Neural progenitor cell (in vitro differentiated cells): Measurements from ENCODE around the gene CDA. TPM values are rescaled to one million over a fixed set of nuclear protein-coding genes. Genes with fewer than 3 reads are reported as not detected.

Source experiments
- DNase-seq: peaks from one replicate; pipeline ENCODE4 v3.0.0-alpha.2; 2016; ENCODE audit warnings: low spot score
- H2AFZ ChIP-seq: fragments of 200-600 bp; sonication (generic); replicated peaks from 2 replicates; pipeline ENCODE4 v1.6.1; 2016; ENCODE audit warnings: antibody characterized with exemption
- H3F3A ChIP-seq: fragments of 200-600 bp; sonication (generic); 2 replicates; pipeline ENCODE4 v1.6.1; 2016; ENCODE audit warnings: antibody characterized with exemption, low read depth
- H3K27ac ChIP-seq: fragments of 200-600 bp; sonication (generic); 2 replicates; pipeline ENCODE4 v1.5.1; 2016; ENCODE audit warnings: mild to moderate bottlenecking
- H3K27me3 ChIP-seq: fragments of 200-600 bp; sonication (generic); 2 replicates; pipeline ENCODE4 v1.6.1; 2016; ENCODE audit warnings: mild to moderate bottlenecking, moderate library complexity
- H3K36me3 ChIP-seq: fragments of 200-600 bp; sonication (generic); 2 replicates; pipeline ENCODE4 v1.5.1; 2016
- H3K4me1 ChIP-seq: fragments of 200-600 bp; sonication (generic); 2 replicates; pipeline ENCODE4 v1.6.1; 2016; ENCODE audit warnings: mixed run types
- H3K4me2 ChIP-seq: fragments of 200-600 bp; sonication (generic); 2 replicates; pipeline ENCODE4 v1.6.1; 2016
- H3K4me3 ChIP-seq: fragments of 200-600 bp; sonication (generic); 2 replicates; pipeline ENCODE4 v1.5.1; 2016
- H3K79me2 ChIP-seq: fragments of 200-600 bp; sonication (generic); 2 replicates; pipeline ENCODE4 v1.6.1; 2016; ENCODE audit warnings: low read depth
- H3K9ac ChIP-seq: fragments of 200-600 bp; sonication (generic); 2 replicates; pipeline ENCODE4 v1.6.1; 2016
- H3K9me3 ChIP-seq: fragments of 200-600 bp; sonication (generic); 2 replicates; pipeline ENCODE4 v1.5.1; 2016; ENCODE audit warnings: low read depth
- H4K20me1 ChIP-seq: fragments of 200-600 bp; sonication (generic); 2 replicates; pipeline ENCODE4 v1.6.1; 2016; ENCODE audit warnings: low read depth
- H3K27ac Mint-ChIP-seq: 3 replicates; pipeline ENCODE4 v1.8.0; 2021; ENCODE audit warnings: mixed read lengths
- H3K27me3 Mint-ChIP-seq: 2 replicates; pipeline ENCODE4 v1.8.0; 2022; ENCODE audit warnings: low read depth, mild to moderate bottlenecking, inconsistent platforms, moderate library complexity, mixed read lengths; ENCODE audit not compliant: insufficient read depth
- H3K36me3 Mint-ChIP-seq: 3 replicates; pipeline ENCODE4 v1.8.0; 2021; ENCODE audit warnings: mixed read lengths
- H3K4me1 Mint-ChIP-seq: 3 replicates; pipeline ENCODE4 v1.8.0; 2021; ENCODE audit warnings: mixed read lengths
- H3K4me3 Mint-ChIP-seq: 3 replicates; pipeline ENCODE4 v1.8.0; 2021; ENCODE audit warnings: mild to moderate bottlenecking, moderate library complexity, mixed read lengths
- H3K9me3 Mint-ChIP-seq: 3 replicates; pipeline ENCODE4 v1.8.0; 2020; ENCODE audit warnings: mixed read lengths
- CTCF ChIP-seq: fragments of 200-600 bp; sonication (generic); IDR thresholded peaks from 2 replicates; pipeline ENCODE4 v1.5.1; 2017; ENCODE audit warnings: antibody characterized with exemption, mild to moderate bottlenecking
- EZH2 ChIP-seq: fragments of 200-600 bp; sonication (generic); IDR thresholded peaks from 2 replicates; pipeline ENCODE4 v1.6.1; 2017; ENCODE audit warnings: antibody characterized with exemption, mild to moderate bottlenecking, moderate library complexity
- EZH2phosphoT487 ChIP-seq: fragments of 200-600 bp; sonication (generic); IDR thresholded peaks from 2 replicates; pipeline ENCODE4 v1.6.1; 2017; ENCODE audit warnings: antibody characterized with exemption
- total RNA-seq: library from RNA; depleted of rRNA; stranded (reverse); fragments of >200 nt; gene quantifications from 2 replicates; pipeline ENCODE4 v1.2.3, GENCODE V29; 2015; ENCODE audit warnings: low replicate concordance

The CDA gene
- total RNA-seq, 1 donor from 2014 or later = 0.64 TPM

DNA sequence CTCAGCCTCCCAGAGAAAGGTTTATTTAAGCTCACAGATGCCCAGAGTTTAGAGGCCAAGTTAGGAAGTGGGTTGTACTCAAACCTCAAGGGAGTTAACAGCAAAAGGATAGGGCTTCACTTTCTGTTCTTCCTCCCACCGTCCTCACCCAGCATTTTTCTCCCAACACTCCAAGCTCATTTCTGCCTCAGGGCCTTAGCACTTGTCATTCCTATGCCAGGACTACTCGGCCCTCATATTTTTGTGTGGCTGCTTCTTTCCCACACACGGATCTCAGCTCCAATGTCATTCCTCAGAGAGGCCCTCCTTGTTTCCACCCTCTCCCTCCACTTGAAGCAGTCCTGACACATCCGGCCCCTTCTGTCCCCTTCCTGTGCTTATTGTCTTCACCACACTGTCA, 23.7 kb upstream of the CDA start:
- no peak for DNase-seq
- H3K79me2 ChIP-seq = no peaks in the 10 kb centered on the region
- H3K9me3 ChIP-seq = no peaks in the 10 kb centered on the region
- H3K36me3 Mint-ChIP-seq = no peaks in the 10 kb centered on the region
- no peaks in the 10 kb centered on the region for H3F3A ChIP-seq
- no peaks in the 10 kb centered on the region for H3K36me3 ChIP-seq
- H3K4me2 ChIP-seq = no peak overlapping the region
- no peaks in the 10 kb centered on the region for H4K20me1 ChIP-seq
- H3K27ac Mint-ChIP-seq = no peak overlapping the region
- H3K9ac ChIP-seq = no peak overlapping the region
- H3K4me1 ChIP-seq = no peaks in the 10 kb centered on the region
- TF ChIP-seq EZH2 = no peak
- no peak for TF ChIP-seq CTCF
- TF ChIP-seq EZH2phosphoT487 = no peak
- H2AFZ ChIP-seq = no peak overlapping the region
- H3K27me3 ChIP-seq = peaks cover 47% of the 10 kb centered on the region
- H3K9me3 Mint-ChIP-seq = no peaks in the 10 kb centered on the region
- no peak overlapping the region for H3K4me3 Mint-ChIP-seq
- no peak overlapping the region for H3K27ac ChIP-seq
- H3K27me3 Mint-ChIP-seq = peaks cover 21% of the 10 kb centered on the region
- H3K4me1 Mint-ChIP-seq = no peaks in the 10 kb centered on the region
- H3K4me3 ChIP-seq = no peak overlapping the region

- H3K79me2 ChIP-seq = no peaks in the 10 kb centered on the region
- no peaks in the 10 kb centered on the region for H3K9me3 ChIP-seq
- H3K36me3 ChIP-seq = no peaks in the 10 kb centered on the region
- peaks cover 47% of the 10 kb centered on the region for H3K27me3 ChIP-seq
- no peaks in the 10 kb centered on the region for H4K20me1 ChIP-seq
- H3K9me3 Mint-ChIP-seq = no peaks in the 10 kb centered on the region
- H3K4me2 ChIP-seq = no peak overlapping the region
- H3K36me3 Mint-ChIP-seq = no peaks in the 10 kb centered on the region
- no peak overlapping the region for H3K27ac ChIP-seq
- H3K4me1 ChIP-seq = no peaks in the 10 kb centered on the region
- H3K27ac Mint-ChIP-seq = no peak overlapping the region
- no peak for DNase-seq
- no peak overlapping the region for H3K4me3 ChIP-seq
- H3K4me3 Mint-ChIP-seq = no peak overlapping the region
- no peak for TF ChIP-seq EZH2phosphoT487
- TF ChIP-seq CTCF = no peak
- TF ChIP-seq EZH2 = no peak
- H3K9ac ChIP-seq = no peak overlapping the region
- no peak overlapping the region for H2AFZ ChIP-seq
- H3K4me1 Mint-ChIP-seq = no peaks in the 10 kb centered on the region
- no peaks in the 10 kb centered on the region for H3F3A ChIP-seq
- peaks cover 11% of the 10 kb centered on the region for H3K27me3 Mint-ChIP-seq
Observed at GRCh38 chr1:20569523-20570098, 19.3 kb upstream of the CDA start.

DNA sequence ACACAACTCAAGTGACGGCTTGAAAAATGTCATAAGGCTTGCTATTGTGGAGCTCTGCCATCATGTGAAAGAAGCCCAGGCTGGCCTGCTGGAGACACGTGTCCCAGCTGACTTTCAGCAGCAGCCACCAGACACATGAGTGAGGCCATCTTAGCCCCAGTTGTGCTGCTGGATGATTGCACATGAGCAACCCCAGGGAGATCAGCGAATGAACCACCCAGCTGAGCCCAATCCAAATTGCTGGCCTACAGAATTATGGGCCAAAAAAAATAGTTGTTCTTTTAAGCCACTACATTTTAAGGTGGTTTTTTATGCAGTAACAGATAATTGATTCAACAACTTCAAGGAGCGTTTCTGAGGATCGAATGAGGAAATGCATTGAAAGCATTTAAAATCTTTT, 17.5 kb upstream of the CDA start:
- no peak overlapping the region for H3K9ac ChIP-seq
- H3K4me2 ChIP-seq = no peak overlapping the region
- no peak overlapping the region for H2AFZ ChIP-seq
- no peak overlapping the region for H3K27ac Mint-ChIP-seq
- DNase-seq = no peak
- TF ChIP-seq EZH2phosphoT487 (no peak), EZH2 (no peak), CTCF (no peak)
- H3K4me3 Mint-ChIP-seq = no peak overlapping the region
- peaks cover 44% of the 10 kb centered on the region for H3K27me3 ChIP-seq
- H3K4me3 ChIP-seq = no peak overlapping the region
- H3K79me2 ChIP-seq = no peaks in the 10 kb centered on the region
- H3K27me3 Mint-ChIP-seq = peaks cover 15% of the 10 kb centered on the region
- no peaks in the 10 kb centered on the region for H3F3A ChIP-seq
- H3K4me1 Mint-ChIP-seq = no peaks in the 10 kb centered on the region
- H4K20me1 ChIP-seq = no peaks in the 10 kb centered on the region
- H3K4me1 ChIP-seq = no peaks in the 10 kb centered on the region
- H3K36me3 Mint-ChIP-seq = no peaks in the 10 kb centered on the region
- H3K27ac ChIP-seq = no peak overlapping the region
- no peaks in the 10 kb centered on the region for H3K9me3 Mint-ChIP-seq
- no peaks in the 10 kb centered on the region for H3K9me3 ChIP-seq
- H3K36me3 ChIP-seq = no peaks in the 10 kb centered on the region
